Loucy (cell line): ENCODE data around the gene LDOC1.

Experiments
- H2AFZ ChIP-seq: fragments of 200-600 bp; sonication (generic); 2 replicates; pipeline ENCODE4 v1.6.0; 2016; ENCODE audit warnings: antibody characterized with exemption, mild to moderate bottlenecking, low read length, moderate library complexity
- H3F3A ChIP-seq: fragments of 200-600 bp; 2 replicates; pipeline ENCODE4 v1.6.0; 2016; ENCODE audit warnings: antibody characterized with exemption, low read depth, mild to moderate bottlenecking
- H3K27me3 ChIP-seq: fragments of 200-600 bp; sonication (generic); 2 replicates; pipeline ENCODE4 v1.6.1; 2014; ENCODE audit warnings: low read length, mild to moderate bottlenecking; ENCODE audit not compliant: insufficient read depth, poor library complexity, severe bottlenecking
- H3K36me3 ChIP-seq: fragments of 200-600 bp; sonication (generic); 2 replicates; pipeline ENCODE4 v1.6.1; 2016; ENCODE audit warnings: low read length; ENCODE audit not compliant: insufficient read depth
- H3K4me1 ChIP-seq: fragments of 200-600 bp; sonication (generic); 2 replicates; pipeline ENCODE4 v1.5.1; 2014; ENCODE audit warnings: low read length, mild to moderate bottlenecking; ENCODE audit not compliant: insufficient read depth, poor library complexity, severe bottlenecking
- H3K4me2 ChIP-seq: fragments of 200-600 bp; sonication (generic); 2 replicates; pipeline ENCODE4 v1.6.0; 2014; ENCODE audit warnings: antibody characterized with exemption, low read length, low read depth, mild to moderate bottlenecking; ENCODE audit not compliant: poor library complexity, severe bottlenecking
- H3K4me3 ChIP-seq: fragments of 200-600 bp; sonication (generic); 2 replicates; pipeline ENCODE4 v1.5.1; 2014; ENCODE audit warnings: low read length, mild to moderate bottlenecking, mixed read lengths; ENCODE audit not compliant: poor library complexity, severe bottlenecking
- H3K79me2 ChIP-seq: fragments of 200-600 bp; sonication (generic); 2 replicates; pipeline ENCODE4 v1.6.1; 2014; ENCODE audit warnings: low read length; ENCODE audit not compliant: insufficient read depth
- H3K9ac ChIP-seq: fragments of 200-600 bp; sonication (generic); 2 replicates; pipeline ENCODE4 v1.6.0; 2014; ENCODE audit warnings: mild to moderate bottlenecking, low read depth, low read length, moderate library complexity; ENCODE audit not compliant: poor library complexity, severe bottlenecking
- H3K9me2 ChIP-seq: fragments of 200-600 bp; sonication (generic); replicated peaks from 2 replicates; pipeline ENCODE4 v1.6.1; 2016; ENCODE audit warnings: low read depth, low read length, mixed read lengths
- H3K9me3 ChIP-seq: fragments of 200-600 bp; sonication (generic); 2 replicates; pipeline ENCODE4 v1.6.1; 2014; ENCODE audit warnings: mild to moderate bottlenecking, antibody characterized with exemption, low read length, low read depth; ENCODE audit not compliant: insufficient read depth
- H4K20me1 ChIP-seq: fragments of 200-600 bp; sonication (generic); 2 replicates; pipeline ENCODE4 v1.6.0; 2014; ENCODE audit warnings: antibody characterized with exemption, low read length, mild to moderate bottlenecking; ENCODE audit not compliant: insufficient read depth, poor library complexity, severe bottlenecking
- CTCF ChIP-seq: fragments of 200-600 bp; sonication (generic); conservative IDR thresholded peaks from 2 replicates; pipeline ENCODE4 v1.5.1; 2014; ENCODE audit warnings: mild to moderate bottlenecking, antibody characterized with exemption, low read length
- EZH2phosphoT487 ChIP-seq: fragments of 200-600 bp; IDR thresholded peaks from 2 replicates; pipeline ENCODE4 v1.6.1; 2018; ENCODE audit warnings: antibody characterized with exemption, mild to moderate bottlenecking, moderate library complexity, borderline replicate concordance

Gene LDOC1

DNA sequence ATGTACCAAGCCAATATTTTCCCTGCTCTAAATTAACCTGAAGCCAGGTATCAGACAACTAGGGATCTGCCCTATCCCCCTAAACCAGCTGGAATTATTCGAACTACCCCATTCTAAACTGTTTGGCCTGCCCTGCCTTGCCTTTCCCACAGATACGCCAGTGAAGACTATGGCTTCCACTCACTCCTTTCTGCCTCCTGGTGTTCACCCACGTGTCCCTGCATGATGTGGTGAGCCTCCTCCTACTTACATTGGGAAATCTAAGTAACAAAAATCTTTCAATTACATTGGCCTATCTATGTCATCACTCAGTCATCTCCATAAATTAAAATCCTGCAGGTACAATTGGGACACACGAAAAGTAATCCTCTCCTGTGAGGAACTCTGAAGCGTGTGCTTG is 6.1 kb upstream of the LDOC1 start:
- Histone ChIP-seq H3F3A (no peaks in the 10 kb centered on the region), H3K9me2 (no peaks in the 10 kb centered on the region), H3K27me3 (no peaks in the 10 kb centered on the region), H3K36me3 (no peaks in the 10 kb centered on the region), H3K4me1 (no peaks in the 10 kb centered on the region), H4K20me1 (no peaks in the 10 kb centered on the region), H3K79me2 (no peaks in the 10 kb centered on the region), H3K9ac (no peak overlapping the region), H3K4me2 (no peak overlapping the region), H3K9me3 (no peaks in the 10 kb centered on the region), H2AFZ (no peak overlapping the region), H3K4me3 (no peak overlapping the region)
- TF ChIP-seq CTCF (no peak), EZH2phosphoT487 (no peak)

DNA sequence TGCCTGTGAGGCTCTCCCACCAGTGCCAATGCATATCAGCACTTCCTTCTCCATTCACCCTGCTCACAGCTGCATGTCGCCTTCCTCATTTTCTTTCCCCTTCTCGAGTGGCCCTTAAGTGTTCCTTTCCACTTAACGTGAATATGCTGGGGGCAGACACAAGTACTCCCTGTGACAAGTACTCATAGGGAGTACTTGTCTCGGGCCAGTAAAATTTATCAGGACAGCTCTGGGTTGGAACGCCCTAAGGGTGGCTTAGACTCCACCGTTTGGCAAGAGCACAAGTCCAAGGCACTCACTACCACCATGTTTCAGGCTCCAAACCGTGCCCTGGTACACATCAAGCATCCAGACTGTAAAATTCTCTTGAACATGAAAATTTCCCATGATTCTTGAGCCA is 3.9 kb upstream of the LDOC1 start:
- no peaks in the 10 kb centered on the region for H3K36me3 ChIP-seq
- no peak overlapping the region for H3K9ac ChIP-seq
- no peaks in the 10 kb centered on the region for H3F3A ChIP-seq
- no peak overlapping the region for H3K4me2 ChIP-seq
- H2AFZ ChIP-seq, result no peak overlapping the region
- H3K9me3 ChIP-seq, result no peaks in the 10 kb centered on the region
- no peak overlapping the region for H3K4me3 ChIP-seq
- H3K9me2 ChIP-seq, result no peaks in the 10 kb centered on the region
- TF ChIP-seq CTCF, result no peak
- H3K27me3 ChIP-seq, result no peaks in the 10 kb centered on the region
- no peaks in the 10 kb centered on the region for H3K79me2 ChIP-seq
- no peaks in the 10 kb centered on the region for H3K4me1 ChIP-seq
- H4K20me1 ChIP-seq, result no peaks in the 10 kb centered on the region

GRCh38 chrX:141175786-141176185 is 1.1 kb downstream of the LDOC1 start:
- Histone ChIP-seq H3K36me3 (no peaks in the 10 kb centered on the region), H3F3A (no peaks in the 10 kb centered on the region), H3K9me2 (no peaks in the 10 kb centered on the region), H2AFZ (no peak overlapping the region), H3K9ac (no peak overlapping the region), H3K4me1 (no peaks in the 10 kb centered on the region), H3K4me2 (no peak overlapping the region), H3K79me2 (no peaks in the 10 kb centered on the region), H3K4me3 (no peak overlapping the region), H3K27me3 (no peaks in the 10 kb centered on the region), H4K20me1 (no peaks in the 10 kb centered on the region), H3K9me3 (no peaks in the 10 kb centered on the region)
- TF ChIP-seq EZH2phosphoT487, result no peak

DNA sequence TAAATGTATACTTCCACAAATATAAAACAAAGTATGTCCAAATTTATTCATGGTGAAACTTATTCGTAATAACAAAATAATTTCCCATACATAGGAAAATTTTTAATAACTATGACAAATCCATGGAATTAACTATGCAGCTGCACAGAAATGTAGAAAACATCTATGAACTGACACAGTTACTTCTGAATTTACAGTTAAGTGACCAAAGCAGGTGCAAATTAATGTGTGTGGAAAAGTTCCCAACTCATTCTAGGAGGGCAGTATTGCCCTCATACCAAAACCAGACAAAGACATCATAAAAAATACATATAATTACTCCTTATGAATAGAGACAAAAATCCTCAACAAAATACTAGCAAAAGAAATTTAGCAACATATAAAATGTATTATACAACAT is 12.5 kb downstream of the LDOC1 start:
- TF ChIP-seq EZH2phosphoT487 (no peak), CTCF (no peak)
- H3K79me2 ChIP-seq, result no peaks in the 10 kb centered on the region
- no peak overlapping the region for H3K4me2 ChIP-seq
- H3K27me3 ChIP-seq, result no peaks in the 10 kb centered on the region
- no peak overlapping the region for H2AFZ ChIP-seq
- H3F3A ChIP-seq, result no peaks in the 10 kb centered on the region
- H4K20me1 ChIP-seq, result no peaks in the 10 kb centered on the region
- H3K9me2 ChIP-seq, result no peaks in the 10 kb centered on the region
- no peak overlapping the region for H3K9ac ChIP-seq
- H3K4me1 ChIP-seq, result no peaks in the 10 kb centered on the region
- no peaks in the 10 kb centered on the region for H3K36me3 ChIP-seq
- no peak overlapping the region for H3K4me3 ChIP-seq
- H3K9me3 ChIP-seq, result no peaks in the 10 kb centered on the region
